ENCODE data around the gene MRPS35.
"Not testable (repeated sequence)": the region's sequence is repeated elsewhere in the genome, so short reads cannot be mapped to it uniquely, and the experiment has no call there.

MRPS35 gene

GRCh38 chr12:27709932-27710591, 570 bp upstream of the MRPS35 start:
- peak in 1 of 2 experiments; percentile 57 for DNase-seq

GRCh38 chr12:27711317-27711682, 668 bp downstream of the MRPS35 start:
- DNase-seq: peak in 1 of 2 experiments; percentile 13

- no peak for DNase-seq
Observed at GRCh38 chr12:27711967-27712366, 1.3 kb downstream of the MRPS35 start.

GRCh38 chr12:27723212-27723611, 12.6 kb downstream of the MRPS35 start:
- DNase-seq: no peak

- DNase-seq: no peak
Observed at GRCh38 chr12:27730097-27730588, 19.5 kb downstream of the MRPS35 start.

GRCh38 chr12:27732281-27732680, 21.6 kb downstream of the MRPS35 start:
- peak in 1 of 2 experiments; percentile 19 for DNase-seq

- peak; percentile 30 to 62 for DNase-seq
Observed at GRCh38 chr12:27733052-27733656, 22.5 kb downstream of the MRPS35 start.

- DNase-seq: no peak
Observed at GRCh38 chr12:27733791-27734190, 23.2 kb downstream of the MRPS35 start.

- not testable (repeated sequence) for DNase-seq
Observed at GRCh38 chr12:27734321-27734720, 23.7 kb downstream of the MRPS35 start.

- DNase-seq: no peak
Observed at GRCh38 chr12:27743601-27744000, 33.0 kb downstream of the MRPS35 start.

- not testable (repeated sequence) for DNase-seq
Observed at GRCh38 chr12:27745734-27746133, 35.1 kb downstream of the MRPS35 start.

- DNase-seq: no peak
Observed at GRCh38 chr12:27747111-27747820, 36.6 kb downstream of the MRPS35 start.

GRCh38 chr12:27751386-27752047, 40.9 kb downstream of the MRPS35 start:
- no peak for DNase-seq

GRCh38 chr12:27754795-27755194, 44.2 kb downstream of the MRPS35 start:
- no peak for DNase-seq

- no peak for DNase-seq
Observed at GRCh38 chr12:27756670-27757195, 46.1 kb downstream of the MRPS35 start.

GRCh38 chr12:27762757-27763156, 52.1 kb downstream of the MRPS35 start:
- DNase-seq: no peak

GRCh38 chr12:27766587-27766986, 56.0 kb downstream of the MRPS35 start:
- no peak for DNase-seq

- DNase-seq: no peak
Observed at GRCh38 chr12:27769142-27769673, 58.6 kb downstream of the MRPS35 start.

GRCh38 chr12:27771481-27772327, 61.1 kb downstream of the MRPS35 start:
- peak in 1 of 2 experiments; percentile 8 for DNase-seq

- DNase-seq: no peak
Observed at GRCh38 chr12:27772328-27773049, 61.9 kb downstream of the MRPS35 start.

- no peak for DNase-seq
Observed at GRCh38 chr12:27777141-27777540, 66.5 kb downstream of the MRPS35 start.
